ENCODE results near the gene BNIP3.
A peak's percentile ranks its signal among the peaks of the same experiment; 100 is the strongest.
"Not testable (repeated sequence)": the region's sequence is repeated elsewhere in the genome, so short reads cannot be mapped to it uniquely, and the experiment has no call there.

BNIP3 gene

DNA sequence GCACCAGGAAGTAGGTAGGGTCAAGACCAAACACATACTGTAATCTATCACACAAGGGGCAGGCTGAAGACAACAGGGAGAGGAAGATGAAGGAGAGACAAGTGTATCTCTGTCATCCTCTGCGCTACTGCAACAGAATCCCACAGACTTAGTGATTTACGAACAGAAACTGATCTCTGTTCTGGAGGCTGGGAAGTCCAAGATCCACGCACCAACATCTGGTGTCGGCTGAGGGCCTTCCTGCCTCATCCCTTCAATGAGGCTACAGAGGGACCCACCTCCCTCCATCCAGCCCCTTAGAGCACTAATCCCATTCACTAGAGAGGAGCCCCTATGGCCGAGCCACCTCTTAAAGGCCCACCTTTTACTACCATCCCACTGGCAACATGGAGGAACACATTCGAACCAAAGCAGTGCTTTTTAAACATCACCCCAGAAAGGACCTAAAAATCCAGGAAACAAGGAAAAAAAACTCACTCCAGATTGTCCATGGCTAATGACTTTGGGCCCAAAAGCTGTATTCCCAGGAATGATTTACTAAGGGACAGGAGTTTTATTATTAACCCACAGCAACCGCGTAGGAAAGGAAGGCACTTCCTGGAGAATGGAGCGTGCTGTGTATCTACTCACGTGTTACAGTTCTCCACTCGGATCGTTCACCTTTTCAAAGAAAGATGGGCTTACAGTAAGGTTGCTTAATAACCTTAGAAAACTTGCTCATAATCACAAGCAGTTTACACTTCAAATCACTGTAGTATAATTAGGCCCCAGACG is 4.2 kb downstream of the BNIP3 start:
- DNase-seq (ENCODE audit: low spot score), result no peak

DNA sequence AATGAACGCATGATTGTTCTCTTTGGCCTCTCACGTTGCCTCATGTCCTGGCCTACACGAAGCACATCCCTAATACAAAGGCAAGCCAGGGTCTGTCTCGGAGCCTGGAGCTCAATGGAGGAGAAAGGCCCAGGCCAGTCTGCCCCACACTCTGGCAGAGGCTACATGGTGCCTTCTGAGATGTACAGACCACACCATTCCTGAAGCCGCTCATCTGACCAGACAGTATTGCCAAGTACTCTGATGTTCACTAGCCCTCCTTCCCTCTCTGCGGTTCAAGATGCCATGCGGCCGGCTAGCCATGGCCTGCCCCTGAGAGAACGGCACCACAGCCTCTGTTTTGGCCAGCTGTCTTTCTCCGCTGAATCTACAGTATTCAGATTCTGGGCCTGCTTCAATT is 5.9 kb downstream of the BNIP3 start:
- DNase-seq (ENCODE audit: low spot score), result no peak

GRCh38 chr10:131975003-131975402 is 6.7 kb downstream of the BNIP3 start:
- DNase-seq (ENCODE audit: low spot score), result no peak

DNA sequence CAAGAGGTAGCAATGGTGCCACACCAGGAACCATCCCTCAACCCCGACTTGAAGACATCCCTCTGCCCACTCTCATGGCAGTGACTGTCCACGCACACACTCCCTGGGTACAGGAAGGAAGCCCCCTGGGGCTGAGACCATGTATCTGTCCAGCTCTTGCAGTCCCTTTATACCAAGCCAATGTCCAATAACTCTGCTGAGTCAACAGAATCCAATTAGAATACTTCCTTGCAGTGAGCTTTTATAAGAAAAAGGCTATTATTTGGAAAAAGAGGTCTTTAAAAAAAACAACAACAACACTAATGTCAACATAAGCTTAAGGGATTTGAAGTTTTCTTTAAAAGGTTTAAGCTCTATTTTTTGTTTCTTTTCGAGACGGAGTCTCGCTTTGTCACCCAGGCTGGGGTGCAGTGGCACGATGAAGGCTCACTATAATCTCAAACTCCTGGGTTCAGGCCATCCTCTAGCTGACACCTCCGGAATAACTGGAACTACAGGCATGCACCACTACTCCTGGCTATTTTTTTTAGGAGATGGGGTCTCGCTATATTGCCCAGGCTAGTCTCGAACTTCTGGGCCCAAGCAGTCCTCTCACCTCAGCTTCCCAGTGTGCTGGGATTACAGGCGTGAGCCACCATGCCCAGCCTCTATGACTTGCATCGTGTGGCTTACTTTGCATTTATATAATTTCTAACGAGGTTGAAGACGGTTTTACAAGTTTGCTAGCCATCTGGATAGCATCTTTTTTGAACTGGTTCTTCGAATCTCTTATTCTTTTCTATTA is 7.5 kb downstream of the BNIP3 start:
- DNase-seq (ENCODE audit: low spot score), result no peak

DNA sequence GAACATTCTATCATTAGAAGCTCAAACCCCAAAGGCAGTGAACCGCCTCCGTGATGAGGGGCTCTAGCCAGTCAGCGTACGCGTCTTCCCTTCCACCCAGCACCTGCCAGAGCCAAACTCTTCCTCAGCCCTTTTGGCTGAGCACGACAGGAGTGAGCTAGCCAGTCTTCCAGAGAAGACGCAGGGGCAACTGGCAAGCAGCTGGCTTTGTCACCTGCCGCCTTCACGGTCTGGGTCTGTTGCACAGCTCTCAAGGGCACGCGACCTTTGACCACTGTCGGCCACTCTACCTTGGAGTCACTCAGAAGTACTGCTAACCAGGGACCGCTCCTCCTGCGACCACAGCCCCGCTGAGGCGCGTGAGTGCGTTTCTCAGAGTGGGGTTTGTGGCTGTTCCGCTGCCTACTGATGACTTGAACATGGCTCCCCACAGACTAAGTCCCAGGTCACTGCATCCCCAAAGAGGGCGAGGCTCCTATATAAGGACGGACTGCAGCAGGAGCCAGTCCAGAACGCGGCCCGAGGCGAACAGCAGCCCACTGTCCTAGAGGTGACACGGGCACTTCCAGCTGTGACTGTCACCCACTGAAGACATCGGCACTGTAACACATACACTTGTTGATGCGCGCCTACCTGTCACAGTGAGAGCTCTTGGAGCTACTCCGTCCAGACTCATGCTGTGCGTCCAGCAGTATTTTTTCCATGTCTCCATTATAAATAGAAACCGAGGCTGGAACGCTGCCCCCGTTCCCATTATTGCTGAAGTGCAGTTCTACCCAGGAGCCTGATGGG is 8.4 kb downstream of the BNIP3 start:
- no peak for DNase-seq (ENCODE audit: low spot score)

DNA sequence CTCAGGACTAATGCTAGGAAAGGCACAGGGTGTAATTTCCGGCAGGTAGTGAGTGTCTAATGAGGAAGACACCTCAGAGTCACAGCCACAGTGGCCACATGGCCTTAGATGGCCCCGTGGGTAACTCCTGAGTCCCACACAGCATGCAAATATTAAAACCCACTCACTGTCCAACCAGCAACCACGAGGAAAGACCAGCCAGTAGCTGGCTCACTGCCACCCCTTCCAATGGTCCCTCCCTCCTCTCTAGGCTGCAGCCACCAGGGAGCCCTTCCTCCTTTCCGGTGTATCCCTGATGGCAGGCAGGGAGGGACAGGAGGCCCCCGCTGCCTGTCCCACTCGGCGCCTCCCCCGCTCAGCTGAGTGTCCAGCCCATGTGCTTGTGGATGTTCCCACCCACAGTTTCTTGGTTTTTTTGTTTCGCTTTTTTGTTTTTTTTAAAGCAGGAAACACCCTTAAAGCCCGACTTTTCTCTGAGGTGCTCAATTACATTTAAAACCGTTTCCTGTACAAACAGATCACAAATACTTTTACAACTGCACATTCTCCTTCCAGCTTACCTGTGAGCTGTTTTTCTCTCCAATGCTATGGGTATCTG is 9.2 kb downstream of the BNIP3 start:
- DNase-seq (ENCODE audit: low spot score), result peak; percentile 47

- DNase-seq (ENCODE audit: low spot score), result no peak
These were observed 10.1 kb downstream of the BNIP3 start for GRCh38 chr10:131971591-131971990.

GRCh38 chr10:131970946-131971345 is 10.8 kb downstream of the BNIP3 start:
- no peak for DNase-seq (ENCODE audit: low spot score)

DNA sequence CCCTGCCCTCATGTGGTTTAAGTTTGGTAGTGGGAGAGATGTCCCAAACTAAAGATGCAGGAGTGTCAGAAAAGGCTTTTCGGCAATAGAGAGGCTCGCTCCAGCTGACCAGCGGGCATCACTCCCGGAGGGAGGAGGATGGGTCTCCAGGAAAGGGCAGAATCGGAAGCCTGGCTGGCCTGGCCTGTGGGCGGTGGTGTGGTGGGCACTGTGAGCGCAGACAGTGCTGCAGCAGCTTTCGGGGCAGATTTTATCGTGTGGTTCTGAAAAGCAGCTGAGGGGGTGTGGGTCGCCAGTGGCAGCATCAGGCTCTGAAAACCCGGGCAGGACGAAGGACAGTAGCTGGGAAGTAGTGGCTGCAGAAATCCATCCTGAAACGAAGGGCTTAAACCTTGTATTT is 12.8 kb downstream of the BNIP3 start:
- DNase-seq (ENCODE audit: low spot score), result no peak

DNA sequence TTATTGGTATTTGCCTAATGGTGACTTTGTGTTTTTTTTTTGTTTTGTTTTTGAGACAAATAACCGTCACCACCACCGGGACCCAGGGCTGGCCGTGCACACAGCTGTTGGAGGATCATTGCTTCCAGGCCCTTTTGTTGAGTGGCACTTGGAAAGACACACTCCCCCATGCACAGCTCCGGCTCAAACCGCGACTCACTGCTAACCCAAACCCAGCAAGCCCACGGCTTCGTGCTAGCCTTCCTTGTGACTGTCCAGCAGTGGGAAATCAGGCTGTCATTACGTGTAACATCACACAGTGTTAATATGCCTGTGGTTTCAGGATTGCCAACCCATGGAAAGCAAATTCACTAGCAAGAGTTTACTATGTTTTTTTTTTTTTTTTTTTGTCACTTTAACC is 17.4 kb downstream of the BNIP3 start:
- DNase-seq (ENCODE audit: low spot score), result no peak

- no peak for DNase-seq (ENCODE audit: low spot score)
These were observed 17.9 kb downstream of the BNIP3 start for GRCh38 chr10:131963811-131964210.

GRCh38 chr10:131963350-131963749 is 18.4 kb downstream of the BNIP3 start:
- DNase-seq (ENCODE audit: low spot score), result no peak

- no peak for DNase-seq (ENCODE audit: low spot score)
These were observed 19.7 kb downstream of the BNIP3 start for GRCh38 chr10:131961777-131962662.

- DNase-seq (ENCODE audit: low spot score), result no peak
These were observed 20.5 kb downstream of the BNIP3 start for GRCh38 chr10:131961047-131961776.

GRCh38 chr10:131960631-131961046 is 21.1 kb downstream of the BNIP3 start:
- DNase-seq (ENCODE audit: low spot score), result no peak

- no peak for DNase-seq (ENCODE audit: low spot score)
These were observed 21.9 kb downstream of the BNIP3 start for GRCh38 chr10:131959841-131960240.

DNA sequence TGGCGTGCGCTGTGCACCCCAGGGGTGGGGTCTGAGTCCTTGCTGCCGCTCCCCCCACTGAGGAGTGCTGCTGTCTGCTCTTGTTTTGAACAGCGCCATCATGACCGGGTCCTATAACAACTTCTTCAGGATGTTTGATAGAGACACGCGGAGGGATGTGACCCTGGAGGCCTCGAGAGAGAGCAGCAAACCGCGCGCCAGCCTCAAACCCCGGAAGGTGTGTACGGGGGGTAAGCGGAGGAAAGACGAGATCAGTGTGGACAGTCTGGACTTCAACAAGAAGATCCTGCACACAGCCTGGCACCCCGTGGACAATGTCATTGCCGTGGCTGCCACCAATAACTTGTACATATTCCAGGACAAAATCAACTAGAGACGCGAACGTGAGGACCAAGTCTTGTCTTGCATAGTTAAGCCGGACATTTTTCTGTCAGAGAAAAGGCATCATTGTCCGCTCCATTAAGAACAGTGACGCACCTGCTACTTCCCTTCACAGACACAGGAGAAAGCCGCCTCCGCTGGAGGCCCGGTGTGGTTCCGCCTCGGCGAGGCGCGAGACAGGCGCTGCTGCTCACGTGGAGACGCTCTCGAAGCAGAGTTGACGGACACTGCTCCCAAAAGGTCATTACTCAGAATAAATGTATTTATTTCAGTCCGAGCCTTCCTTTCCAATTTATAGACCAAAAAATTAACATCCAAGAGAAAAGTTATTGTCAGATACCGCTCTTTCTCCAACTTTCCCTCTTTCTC is 26.0 kb downstream of the BNIP3 start:
- no peak for DNase-seq (ENCODE audit: low spot score)

- DNase-seq (ENCODE audit: low spot score), result no peak
These were observed 27.3 kb downstream of the BNIP3 start for GRCh38 chr10:131954356-131954965.

- DNase-seq (ENCODE audit: low spot score), result not testable (repeated sequence)
These were observed 31.8 kb downstream of the BNIP3 start for GRCh38 chr10:131949908-131950307.
